GM21515 (cell line): ENCODE data around the gene CFAP46.
"Not testable (repeated sequence)": the region's sequence is repeated elsewhere in the genome, so short reads cannot be mapped to it uniquely, and the experiment has no call there.

Experiments used
- ATAC-seq: cut with Tn5 transposase; IDR thresholded peaks from one replicate; pipeline ENCODE4 v1.9.1; 2021; ENCODE audit not compliant: unreplicated experiment

The CFAP46 gene

DNA sequence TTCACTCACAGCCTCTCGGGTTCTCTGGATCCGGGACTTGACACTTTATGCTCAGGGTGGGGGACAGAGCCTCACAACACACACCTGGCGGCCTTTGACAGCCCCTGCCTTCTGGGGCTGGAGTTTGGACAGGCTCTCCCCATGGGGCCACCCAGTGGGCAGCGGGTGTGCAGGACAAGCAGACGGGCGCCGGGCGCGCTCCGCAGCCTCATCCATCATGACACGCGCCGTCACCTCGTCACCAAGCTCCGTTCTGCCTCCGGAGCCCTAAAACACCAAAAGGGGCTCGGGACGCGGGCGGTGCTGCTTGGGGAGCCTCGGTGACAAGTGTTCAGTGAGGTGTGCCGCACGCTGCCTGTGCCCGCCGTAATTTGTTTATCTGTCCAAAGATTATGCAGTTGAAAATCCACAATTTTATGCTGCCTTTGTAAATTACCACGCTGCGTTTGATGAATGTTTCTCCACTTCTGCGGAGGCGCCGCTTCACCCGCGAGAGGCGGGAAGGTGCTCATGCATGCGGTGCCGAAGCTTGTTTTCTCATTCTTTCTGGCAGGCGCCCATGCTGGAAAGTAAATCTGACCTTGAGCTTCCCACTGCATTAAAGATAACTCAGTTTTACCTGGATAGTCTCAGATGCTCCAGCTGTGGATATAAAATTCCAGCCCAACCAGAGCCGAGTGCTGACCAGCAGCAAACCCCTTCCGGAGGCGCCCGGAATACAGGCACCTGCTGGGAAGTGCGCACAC, 162.6 kb downstream of the CFAP46 start:
- ATAC-seq, result no peak

DNA sequence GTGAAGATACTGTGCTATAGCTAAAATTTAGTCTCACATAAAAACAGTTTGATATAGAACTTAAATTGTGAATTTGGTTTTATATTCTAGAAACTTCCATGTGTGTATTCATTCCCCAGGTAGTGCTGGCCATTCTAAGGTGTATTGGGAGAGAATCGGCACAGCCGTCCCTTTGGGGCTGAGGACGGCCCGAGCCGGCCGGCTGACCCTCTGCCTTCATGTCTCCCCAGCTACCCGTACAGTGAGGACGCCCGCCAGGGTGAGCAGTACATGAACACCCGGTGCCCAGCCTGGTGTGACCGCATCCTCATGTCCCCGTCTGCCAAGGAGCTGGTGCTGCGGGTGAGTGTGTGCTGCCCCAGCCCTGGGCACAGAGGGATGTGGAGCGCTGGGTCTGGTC, 164.9 kb downstream of the CFAP46 start:
- no peak for ATAC-seq

DNA sequence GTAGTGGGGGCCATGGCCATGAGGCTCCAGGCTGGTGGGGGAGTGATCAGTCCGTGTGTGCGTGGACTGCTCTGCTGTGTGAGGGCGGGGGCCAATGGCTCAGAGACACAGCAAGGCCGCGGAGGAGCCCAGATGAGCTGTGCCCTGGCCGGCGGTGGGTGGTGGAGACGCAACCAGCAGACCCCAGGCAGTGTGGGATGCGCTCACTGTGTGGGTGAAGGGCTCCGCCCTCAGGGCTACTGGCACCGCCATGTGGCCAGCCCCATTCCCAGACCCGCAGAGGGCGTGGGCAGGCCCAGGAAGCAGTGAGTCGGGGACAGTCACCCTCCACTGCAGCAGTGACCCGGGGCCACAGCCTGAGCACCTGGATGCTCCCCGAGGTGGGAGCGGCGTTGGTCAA, 165.5 kb downstream of the CFAP46 start:
- no peak for ATAC-seq

DNA sequence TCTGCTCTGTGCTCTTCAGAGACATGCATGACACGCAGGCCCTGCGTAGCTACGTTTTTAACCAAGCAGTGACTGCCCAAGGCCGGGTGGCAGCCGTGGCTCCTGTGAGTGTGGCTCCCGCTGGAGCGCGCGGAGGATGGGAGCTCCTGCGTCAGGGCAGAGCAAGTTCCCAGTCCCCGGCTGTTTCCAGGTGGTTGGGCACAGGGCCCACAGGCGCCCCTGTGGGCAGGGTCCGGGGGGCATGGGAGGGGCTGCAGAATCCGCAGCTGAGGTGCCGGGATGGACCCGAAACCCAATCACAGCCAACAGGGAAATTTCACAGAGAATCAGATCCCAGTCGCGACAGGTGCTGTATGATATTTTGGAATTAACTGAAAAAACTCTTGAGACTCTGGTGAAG, 166.2 kb downstream of the CFAP46 start:
- no peak for ATAC-seq

DNA sequence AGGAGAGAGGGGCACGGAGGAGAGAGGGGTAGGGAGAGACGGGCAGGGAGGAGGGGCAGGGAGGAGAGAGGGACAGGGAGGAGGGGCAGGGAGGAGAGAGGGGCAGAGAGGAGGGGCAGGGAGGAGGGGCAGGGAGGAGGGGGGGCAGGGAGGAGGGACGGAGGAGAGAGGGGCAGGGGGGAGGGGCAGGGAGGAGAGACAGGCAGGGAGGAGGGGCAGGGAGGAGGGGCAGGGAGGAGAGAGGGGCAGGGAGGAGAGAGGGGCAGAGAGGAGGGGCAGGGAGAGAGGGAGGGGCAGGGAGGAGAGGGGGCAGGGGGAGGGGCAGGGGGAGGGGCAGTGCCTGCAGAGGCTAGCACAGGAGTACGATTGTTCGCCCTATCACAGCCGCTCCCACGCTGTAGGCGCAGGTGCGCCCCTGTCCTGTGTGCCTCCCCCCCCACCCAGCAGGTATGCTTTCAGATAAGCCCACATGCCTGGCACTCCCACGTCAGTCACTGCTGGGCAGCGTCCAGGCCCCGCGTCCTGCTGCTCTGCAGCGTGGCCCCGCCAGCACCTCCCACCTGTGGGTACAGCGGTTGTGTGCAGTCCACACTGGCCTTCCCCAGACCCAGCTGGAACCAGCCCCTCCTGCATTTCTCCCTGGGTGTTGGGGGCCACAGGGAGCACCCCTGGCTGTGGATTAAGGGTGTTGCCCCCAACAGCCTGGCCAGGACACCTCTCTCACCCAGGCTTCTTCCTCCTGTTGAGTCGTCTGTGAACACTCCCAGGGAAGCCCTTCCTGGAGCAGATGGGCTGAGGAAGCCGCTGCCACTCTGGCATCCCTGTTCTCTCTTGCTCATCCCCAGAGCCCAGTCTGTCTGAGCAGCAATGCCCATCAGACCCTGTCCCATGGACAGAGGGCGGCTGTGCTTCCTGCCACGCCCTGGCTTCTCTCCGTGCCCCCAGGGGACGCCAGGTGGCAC, 167.2 kb downstream of the CFAP46 start:
- ATAC-seq, result no peak

DNA sequence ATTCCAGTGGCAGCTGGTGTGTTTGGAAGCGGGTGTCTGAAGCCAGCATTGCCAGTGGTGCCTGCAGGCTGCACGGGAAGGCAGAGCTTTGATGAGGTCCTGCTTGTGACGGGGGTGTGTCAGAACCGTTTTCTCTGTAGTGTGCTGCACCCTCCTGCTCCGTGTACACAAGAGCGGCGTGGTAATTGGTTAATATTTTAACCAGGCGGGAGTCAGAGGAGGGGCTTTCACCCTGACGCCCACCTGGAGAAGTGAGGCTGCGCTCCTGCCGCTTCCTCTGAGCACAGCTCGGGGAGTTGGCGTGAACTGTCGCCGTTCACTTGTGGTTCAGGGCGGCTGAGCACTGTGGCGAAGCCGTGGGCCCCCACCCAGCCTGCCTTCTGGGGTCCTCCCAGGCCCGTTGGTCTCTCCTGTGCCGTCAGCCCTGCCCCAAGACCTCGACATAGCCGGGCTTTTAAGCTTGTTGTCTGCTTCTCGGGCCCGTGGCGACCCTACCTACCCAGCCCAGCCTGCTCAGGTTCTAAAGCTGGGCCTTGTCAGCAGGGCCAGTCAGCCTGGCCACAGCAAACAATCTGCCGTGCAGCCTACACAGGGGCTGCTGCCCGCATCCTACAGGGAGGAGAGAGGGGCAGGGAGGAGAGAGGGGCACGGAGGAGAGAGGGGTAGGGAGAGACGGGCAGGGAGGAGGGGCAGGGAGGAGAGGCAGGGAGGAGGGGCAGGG, 168.0 kb downstream of the CFAP46 start:
- no peak for ATAC-seq

DNA sequence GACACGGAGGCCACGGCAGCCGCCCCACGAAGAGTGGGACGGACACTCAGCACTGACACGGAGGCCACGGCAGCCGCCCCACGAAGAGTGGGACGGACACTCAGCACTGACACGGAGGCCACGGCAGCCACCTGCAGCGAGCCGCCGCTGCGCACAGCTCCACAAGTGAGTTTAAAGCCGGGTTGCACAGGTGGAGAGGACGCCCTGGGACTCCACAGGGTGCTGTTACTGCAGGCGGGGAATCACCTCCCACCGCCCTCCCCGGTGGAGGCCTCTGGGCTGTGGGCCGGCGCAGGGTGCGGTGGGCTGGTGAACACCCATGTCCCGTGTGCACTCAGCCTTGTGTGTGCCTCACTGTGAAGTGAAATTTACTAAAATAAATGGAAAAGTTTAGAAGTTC, 169.6 kb downstream of the CFAP46 start:
- not testable (repeated sequence) for ATAC-seq

DNA sequence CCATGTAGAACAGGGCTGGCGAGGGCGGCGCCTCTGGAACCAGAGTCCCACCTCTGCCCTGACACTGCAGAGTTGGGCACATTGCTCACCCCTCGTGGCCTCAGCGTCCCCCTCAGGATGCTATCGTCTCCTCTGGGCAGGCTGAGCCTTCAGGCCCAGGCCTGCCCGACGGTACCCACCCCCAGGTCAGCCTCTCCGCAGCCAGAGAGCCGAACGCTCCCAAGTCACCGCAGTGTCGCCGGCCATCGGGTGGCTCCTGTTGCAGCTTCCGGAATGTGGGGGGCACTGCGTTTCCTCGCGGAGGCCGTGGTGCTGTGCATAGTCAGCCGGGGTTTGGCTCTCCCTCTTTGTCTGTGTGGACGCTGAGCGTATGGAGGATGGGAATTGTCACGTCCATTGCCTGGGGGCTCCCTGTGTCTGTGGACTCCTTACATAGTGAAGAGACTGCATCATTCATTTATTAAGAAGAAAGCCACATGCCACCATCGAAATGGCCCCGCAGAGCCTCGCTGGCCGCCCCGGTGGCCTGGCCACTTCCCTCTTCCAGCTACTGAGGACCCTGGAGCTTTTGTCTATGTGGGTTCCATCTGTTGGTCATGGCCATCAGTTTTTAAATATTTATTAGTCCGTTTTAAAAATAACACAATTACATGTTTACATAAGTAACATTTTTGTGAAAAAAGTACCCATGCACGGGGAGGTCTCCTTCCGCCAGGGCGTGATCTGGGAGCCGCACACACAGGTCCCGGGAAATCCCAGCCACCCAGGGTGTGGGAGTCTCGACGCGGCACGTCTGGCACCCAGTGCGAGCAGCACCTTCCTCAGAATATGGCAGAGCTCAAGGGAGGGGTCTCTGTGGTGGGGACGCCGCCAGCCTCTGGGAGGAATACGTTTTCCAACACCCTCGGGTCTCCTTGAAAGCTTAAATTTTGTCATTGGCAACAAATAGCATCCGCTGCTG, 172.0 kb downstream of the CFAP46 start:
- ATAC-seq, result no peak

DNA sequence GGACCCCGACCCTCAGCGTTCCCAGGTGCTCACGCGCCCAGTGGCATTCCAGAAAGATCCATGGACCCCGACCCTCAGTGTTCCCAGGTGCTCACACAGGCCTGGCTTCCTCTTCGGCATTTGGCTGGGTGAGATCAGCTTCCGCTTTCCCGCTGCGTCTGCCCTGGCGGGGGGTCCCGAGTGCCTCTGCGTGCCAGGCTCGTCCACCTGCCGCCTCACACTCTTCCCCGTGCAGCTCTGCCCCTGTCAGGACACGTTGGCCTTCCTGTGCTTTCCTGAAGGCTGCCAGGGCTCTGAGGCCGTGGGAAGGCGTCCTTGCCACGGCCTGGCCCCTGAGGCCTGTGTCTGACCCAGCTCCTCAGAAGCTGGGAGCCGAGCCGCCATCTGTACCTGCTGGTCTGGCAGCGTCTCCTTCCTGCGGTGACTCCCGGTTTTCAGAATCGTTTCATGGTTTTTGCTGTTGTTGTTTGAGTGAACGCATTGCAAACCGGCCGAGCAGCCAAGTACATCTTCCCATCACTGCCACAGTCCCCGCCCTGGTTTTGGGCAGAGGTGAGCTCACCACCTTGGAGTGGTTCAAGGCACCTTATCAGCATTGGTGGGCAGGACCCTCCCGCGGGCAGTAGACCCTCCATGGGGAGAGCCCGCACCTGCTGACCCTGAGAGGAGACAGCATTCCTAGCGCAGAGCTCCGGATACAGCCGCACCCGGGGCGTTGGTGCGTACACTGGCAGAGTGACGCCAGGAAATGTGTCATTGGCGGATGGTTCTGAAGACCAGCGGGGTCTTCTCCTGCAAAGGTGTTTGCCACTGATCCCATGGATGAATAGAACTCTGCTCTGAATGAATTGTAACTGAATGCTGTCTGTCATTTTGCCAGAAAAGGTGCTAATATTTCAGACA, 173.8 kb downstream of the CFAP46 start:
- no peak for ATAC-seq

DNA sequence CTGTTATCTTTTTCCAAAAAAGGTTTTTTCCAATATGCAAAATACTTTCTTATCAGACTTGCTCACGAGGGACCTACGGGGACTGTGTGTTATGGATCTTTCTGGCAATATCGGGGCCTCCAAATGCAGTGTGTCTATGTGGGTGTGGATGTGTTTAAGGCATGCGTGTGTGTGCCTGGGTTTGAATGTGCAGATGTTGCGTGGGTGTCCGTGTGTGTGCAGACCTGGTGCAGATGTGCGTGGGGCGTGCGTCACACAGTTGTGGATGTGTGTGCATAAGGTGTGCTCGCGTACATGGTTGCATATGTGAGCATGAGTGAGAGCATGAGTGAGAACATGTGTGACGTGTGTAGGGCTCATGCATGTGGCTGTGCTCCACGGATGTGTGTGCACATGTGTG, 176.1 kb downstream of the CFAP46 start:
- no peak for ATAC-seq

DNA sequence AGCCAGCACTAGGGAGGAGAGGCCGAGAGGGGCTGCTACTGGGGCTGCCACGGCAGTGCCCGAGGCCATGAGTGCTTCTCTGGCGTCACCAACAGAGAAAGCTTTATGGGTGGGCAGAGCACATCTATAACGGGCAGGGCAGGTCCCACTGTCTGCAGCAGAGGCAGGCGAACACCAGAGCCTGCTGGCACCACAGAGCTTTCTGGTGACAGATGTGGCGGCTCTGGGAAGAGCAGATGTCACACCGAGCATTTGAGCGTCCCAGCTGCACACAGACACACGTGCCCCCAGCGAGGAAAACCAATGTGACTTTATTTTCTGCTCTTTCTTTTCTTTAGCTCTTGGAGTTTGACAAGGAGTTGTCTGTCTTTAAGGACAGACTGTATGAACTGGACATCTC, 176.9 kb downstream of the CFAP46 start:
- no peak for ATAC-seq

DNA sequence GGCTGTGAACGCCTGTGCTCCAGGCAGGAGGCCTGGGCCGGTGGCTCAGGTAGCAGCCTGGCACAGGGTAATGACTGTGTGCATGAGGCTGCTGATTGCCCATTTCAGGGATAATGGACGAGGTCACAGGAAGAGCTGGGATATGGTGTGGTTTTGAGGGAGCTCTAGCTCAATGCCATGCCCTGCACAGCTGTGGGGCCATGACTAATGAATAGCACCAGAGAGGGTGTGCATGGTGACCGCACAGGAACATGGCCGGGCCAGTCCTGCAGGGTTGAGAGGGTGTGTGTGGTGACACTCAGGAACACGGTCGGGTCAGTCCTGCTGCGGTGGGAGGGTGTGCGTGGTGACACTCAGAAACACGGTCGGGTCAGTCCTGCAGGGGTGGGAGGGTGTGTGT, 178.3 kb downstream of the CFAP46 start:
- no peak for ATAC-seq

DNA sequence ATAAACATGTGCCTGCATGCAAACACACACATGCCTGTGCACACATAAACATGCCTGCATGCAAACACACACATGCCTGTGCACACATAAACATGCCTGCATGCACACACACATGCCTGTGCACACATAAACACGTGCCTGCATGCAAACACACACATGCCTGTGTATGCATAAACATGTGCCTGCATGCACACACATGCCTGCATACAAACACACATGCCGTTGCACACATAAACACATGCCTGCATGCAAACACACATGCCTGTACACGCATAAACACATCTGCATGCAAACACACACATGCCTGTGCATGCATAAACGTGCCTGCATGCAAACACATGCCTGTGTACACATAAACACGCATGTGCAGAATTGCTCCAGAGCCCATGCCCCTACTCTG, 178.8 kb downstream of the CFAP46 start:
- ATAC-seq, result no peak

DNA sequence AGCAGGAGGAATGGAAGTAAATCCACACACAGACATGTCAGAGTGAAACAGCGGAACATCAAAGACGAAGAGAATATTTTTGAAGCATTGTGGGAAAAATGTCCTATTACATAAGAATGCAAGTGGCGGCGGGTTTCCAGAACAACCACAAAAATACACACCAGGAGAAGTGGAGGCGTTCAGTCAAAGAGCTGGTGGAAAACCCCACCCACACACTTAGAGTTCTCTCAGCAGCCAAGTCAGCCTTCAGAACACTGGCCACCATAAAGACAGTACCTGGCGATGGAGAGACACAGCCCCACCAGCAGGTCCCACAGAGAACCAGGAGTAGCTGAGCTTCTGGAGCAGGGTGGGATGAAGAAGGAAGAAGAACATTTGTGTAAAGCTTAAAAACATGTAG, 180.1 kb downstream of the CFAP46 start:
- no peak for ATAC-seq

DNA sequence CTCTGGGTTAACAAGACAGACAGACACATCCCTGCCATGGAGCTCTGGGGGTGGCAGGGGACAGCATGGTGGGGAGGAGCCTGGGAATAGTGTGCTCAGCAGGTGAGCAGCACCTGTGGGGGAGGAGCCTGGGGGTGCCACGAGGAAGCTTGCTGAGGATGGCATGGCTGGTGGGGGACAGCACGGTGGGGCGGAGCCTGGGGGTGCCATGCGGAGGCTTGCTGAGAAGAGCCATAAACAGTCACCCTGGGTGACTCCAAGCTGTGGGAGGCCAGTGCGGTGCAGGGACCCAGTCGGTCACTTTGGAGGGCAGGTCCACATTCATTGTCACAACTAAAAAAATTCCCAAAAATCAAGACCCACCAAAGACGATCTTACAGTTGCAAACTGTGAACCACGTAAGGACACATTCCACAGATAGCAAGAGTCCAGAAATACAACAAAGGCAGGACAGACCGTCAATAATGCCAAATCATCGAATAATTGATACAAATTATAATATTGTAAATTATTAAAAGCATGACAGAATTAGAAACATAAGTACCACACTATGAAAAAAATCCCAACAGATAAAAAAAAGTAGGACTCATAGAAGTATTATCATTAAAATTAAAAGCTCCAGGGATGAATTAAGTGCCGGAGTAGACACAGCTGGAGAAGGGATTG, 180.8 kb downstream of the CFAP46 start:
- ATAC-seq, result no peak

DNA sequence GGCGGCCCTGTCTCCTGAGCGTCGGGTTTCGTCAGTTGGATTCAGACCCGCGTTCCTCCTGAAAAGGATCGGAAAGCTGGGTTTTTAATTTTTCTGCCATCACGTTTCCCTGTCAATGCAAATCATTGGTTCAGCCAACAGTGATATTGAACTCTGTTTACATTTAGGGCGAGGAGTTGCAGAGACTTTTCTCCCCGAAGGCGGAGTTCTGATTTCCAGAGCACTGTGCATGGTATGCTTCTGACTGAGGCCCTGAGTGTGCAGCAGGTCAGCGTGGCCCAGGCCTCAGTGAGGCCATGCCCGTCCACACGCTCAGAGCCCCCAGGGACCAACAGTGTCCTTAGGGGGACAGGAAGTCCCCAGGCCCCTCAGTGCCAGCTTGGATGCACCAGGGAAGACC, 183.5 kb downstream of the CFAP46 start:
- no peak for ATAC-seq
